GM10847 (cell line): ENCODE measurements around the gene PDZRN3.

Source experiments
- POLR2A ChIP-seq: IDR thresholded peaks from 2 replicates; pipeline ENCODE4 v1.6.1; 2011; ENCODE audit not compliant: insufficient read length; ENCODE audit errors: extremely low read depth

PDZRN3 gene

DNA sequence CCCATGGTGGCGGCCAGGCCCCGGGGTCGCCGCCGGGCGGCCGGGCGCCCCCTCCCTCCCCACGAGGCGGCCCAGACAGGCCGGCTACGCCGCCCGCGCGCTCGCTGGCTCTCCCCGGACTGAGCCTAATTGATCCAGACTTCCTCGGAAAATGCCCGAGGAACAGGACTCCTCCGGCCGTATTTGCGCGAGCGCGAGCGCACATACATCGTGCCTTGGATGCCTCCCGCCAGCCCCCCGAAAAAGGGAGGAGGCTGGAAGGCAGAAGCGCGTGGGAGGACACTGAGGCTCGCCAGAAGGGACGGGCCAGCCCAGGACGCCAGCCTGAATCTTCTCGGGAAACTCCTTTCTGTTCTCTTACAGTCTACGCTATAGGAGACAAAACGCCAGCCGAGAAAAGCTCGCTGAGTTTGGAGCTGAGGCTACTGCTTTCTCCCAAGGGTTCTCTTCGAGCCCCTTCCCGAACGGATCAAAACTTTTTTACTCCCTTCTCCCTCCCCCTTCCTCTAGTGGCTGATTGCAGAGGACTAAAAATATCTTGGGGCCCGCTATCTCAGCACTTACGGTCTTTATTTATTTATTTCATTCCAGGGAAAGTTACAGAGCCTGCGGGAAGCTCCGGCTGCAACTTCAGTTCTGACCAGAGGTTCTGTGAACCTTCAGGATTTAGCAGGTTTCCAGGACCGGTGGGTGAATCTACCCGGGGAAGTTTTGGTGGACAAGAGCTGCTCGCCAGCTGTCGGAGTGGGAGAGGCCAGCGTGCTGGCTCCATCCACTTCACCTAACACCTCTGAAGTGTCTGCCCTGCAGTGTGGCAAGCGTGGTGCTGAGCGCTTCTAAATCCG, at the start of gene PDZRN3:
Gene PDZRN3 (minus strand): TSS at position 121 of the 845 bp plus-strand sequence.
- TF ChIP-seq POLR2A, result no peak

DNA sequence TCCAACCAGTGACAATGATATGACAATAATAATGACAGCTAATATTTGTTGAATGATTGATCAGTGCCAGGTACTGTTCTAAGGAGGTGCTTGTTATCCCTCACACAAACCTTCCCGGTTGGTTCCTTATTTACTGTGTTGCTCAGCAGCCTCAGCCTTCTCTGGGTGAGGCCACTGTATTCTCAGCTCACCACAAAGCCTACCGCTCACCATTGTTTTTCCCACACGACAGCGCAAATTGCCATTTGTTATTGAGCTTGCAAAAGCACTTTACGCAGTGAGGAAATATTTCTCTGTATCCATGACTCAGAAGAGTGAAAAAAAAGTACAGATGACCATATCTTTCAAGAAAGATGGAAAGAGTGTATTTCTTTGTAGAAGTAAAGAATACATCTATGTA, 49.5 kb upstream of the PDZRN3 start:
- no peak for TF ChIP-seq POLR2A

GRCh38 chr3:73669260-73669659, 44.5 kb upstream of the PDZRN3 start:
- TF ChIP-seq POLR2A, result no peak

GRCh38 chr3:73668391-73668790, 43.6 kb upstream of the PDZRN3 start:
- TF ChIP-seq POLR2A, result no peak

- TF ChIP-seq POLR2A, result no peak
Observed at GRCh38 chr3:73667889-73668288, 43.1 kb upstream of the PDZRN3 start.

- TF ChIP-seq POLR2A, result no peak
Observed at GRCh38 chr3:73665286-73665685, 40.5 kb upstream of the PDZRN3 start.

DNA sequence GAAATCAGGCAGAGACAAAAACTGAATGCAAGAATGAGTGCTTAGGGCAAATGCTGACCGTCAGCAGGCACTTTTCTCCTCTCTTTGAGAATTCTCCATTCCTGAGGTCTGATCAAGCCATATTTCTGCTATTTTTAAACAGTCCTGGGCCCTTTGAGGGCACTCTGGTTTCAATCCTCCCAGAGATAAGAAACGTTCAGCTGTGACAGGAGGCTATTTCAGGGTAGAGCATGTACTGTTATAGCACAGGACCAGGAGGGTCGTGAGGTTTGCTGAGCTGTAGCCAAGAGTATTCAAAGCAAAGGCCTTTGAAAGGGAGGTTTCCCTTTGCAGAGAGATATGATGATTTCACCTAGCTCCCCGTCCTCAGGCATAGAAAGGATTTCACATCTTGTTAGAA, 39.6 kb upstream of the PDZRN3 start:
- no peak for TF ChIP-seq POLR2A

GRCh38 chr3:73663495-73663894, 38.8 kb upstream of the PDZRN3 start:
- no peak for TF ChIP-seq POLR2A

GRCh38 chr3:73661265-73661664, 36.5 kb upstream of the PDZRN3 start:
- TF ChIP-seq POLR2A, result no peak

- TF ChIP-seq POLR2A, result no peak
Observed at GRCh38 chr3:73658227-73658626, 33.5 kb upstream of the PDZRN3 start.

DNA sequence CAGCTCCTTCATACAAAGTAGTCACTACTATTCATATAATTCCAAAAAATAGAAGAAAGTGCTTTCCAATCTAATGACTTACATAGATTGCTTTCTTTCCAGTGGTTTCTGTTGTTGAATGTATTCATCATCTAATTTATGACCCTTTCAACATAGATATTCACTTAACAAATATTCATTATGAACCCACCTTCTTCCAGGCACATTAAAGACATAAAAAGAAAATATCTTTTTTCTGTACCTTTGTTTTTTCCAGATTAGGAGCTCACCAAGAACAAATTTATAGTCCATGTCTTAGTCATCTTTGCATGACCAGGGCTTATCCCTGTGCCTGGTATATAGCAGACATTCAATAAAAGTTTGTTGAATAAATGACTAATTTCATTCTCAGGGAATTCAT, 32.4 kb upstream of the PDZRN3 start:
- no peak for TF ChIP-seq POLR2A

GRCh38 chr3:73656241-73656890, 31.6 kb upstream of the PDZRN3 start:
- TF ChIP-seq POLR2A, result no peak

DNA sequence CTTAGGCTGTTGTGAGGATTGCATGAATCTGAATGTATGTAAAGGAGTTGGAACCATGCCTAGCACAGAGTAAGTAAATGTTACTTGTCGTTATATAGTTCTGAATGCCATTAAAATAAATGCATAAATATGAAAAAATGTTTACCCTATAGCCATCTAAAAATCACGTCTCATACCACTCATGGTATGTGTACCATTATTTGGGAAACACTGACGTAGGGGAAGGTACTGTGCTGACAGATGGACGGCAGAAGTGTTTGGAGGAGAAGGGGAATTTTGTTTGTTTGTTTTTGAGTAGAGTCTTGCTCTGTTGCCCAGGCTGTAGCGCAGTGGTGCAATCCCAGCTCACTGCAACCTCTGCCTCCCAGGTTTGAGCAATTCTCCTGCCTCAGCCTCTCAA, 30.5 kb upstream of the PDZRN3 start:
- no peak for TF ChIP-seq POLR2A

- no peak for TF ChIP-seq POLR2A
Observed at GRCh38 chr3:73653877-73654276, 29.1 kb upstream of the PDZRN3 start.

GRCh38 chr3:73653351-73653750, 28.6 kb upstream of the PDZRN3 start:
- no peak for TF ChIP-seq POLR2A

GRCh38 chr3:73652896-73653295, 28.2 kb upstream of the PDZRN3 start:
- no peak for TF ChIP-seq POLR2A

DNA sequence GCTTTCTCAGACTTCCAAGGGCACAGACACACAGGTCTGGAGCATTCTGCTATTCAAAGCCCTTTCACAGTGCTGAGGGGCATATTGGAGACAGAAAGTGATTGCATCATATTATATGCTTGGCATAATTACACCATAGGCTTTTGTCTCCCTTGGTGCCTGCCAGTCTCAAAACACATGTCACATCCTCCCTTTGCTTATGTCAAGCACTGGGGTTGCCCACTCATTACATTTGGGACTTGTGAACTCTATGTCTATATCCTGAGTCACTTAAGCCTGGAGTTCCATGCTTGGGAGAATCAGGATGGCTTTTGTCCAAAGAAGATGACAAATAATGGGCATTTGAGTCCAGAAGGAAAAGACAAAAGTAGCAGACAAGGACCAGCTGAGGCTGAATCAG, 12.3 kb upstream of the PDZRN3 start:
- TF ChIP-seq POLR2A, result no peak

DNA sequence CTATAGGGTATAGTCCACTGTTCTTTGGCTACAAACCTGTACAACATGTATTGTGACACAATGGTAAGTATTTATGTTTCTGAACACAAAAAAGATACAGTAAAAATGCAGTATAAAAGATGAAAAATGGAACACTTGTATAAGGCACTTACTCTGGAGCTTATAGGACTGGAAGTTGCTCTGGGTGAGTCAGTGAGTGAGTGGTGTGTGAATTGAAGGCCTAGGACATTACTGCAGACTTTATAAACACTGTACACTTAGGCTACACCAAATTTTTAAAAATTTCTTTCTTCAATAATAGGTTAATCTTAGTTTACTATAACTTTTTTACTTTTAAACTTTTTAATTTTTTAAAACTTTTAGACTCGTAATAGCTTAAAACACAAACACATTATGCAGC, 10.5 kb upstream of the PDZRN3 start:
- TF ChIP-seq POLR2A, result no peak
